ENCODE measurements around the gene B4GALNT2.

The B4GALNT2 gene

DNA sequence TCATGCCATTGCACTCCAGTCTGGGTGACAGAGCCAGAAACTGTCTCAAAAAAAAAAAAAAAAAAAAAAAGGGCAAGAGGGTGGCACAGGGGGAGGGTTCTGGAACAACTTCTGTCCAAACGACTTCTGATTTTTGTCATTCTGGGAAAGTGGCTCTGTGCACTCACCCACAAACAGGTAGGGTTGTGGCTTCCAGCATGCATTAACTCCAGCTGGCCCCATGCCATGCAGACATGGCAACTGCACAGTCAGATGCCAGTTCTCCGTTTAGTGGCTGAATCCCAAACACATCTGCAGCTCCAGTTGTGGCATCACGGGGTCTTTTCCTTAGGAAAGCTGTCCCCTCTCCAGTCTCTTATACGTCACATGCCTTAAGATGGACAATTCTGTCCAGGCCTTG is 30.3 kb downstream of the B4GALNT2 start:
- TF ChIP-seq YY1 (IDR thresholded peaks at IDR 0.05; ENCODE audit: low read depth) = no peak

DNA sequence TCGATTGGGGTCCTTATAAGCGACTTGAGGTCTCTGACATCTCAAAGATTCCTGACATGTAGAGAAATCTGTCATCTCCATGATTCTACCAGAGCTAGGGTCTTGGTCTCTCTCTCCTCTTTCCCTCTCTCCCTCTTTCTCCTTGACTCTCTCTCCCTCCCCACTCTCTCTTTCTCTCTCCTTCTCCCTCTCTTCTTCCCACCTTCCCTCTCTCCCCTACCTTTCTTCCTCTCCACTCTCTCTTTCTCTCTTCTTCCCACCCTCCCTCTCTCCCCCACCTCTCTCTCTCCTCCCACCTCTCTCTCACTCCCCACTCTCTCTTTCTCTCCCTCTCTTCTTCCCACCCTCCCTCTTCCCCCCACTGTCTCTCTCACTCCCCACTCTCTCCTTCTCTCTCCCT is 32.6 kb downstream of the B4GALNT2 start:
- no peak for TF ChIP-seq TAF1 (IDR thresholded peaks at IDR 0.05; ENCODE audit: low read depth)

DNA sequence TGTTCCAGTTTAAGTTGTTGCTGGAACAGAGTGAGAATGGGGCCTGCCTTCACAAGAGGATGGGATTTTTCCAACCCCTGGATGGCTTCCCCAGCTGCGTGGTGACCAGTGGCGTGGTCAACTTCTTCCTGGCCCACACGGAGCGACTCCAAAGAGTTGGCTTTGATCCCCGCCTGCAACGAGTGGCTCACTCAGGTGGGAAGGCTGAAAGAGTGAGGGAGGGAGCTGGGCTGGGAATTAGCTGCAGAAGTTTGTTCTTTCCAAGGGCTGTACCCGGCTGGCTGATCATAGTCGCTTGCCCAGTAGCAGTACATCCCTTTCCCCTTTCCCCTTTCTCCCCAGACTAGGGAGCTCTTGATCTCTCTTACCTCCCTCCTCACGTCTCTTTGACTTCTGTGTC is 36.1 kb downstream of the B4GALNT2 start:
- TF ChIP-seq RAD21 (IDR thresholded peaks at IDR 0.05; ENCODE audit: low read depth) (no peak), ZBTB7A (IDR thresholded peaks at IDR 0.05; ENCODE audit: low read depth) (no peak), TAF1 (IDR thresholded peaks at IDR 0.05; ENCODE audit: low read depth) (no peak), TCF12 (IDR thresholded peaks at IDR 0.05; ENCODE audit: low read depth) (no peak), NFIC (IDR thresholded peaks at IDR 0.05) (no peak), CREB1 (IDR thresholded peaks at IDR 0.05; ENCODE audit: low read depth) (no peak), FOXM1 (IDR thresholded peaks at IDR 0.05; ENCODE audit: borderline replicate concordance, low read depth) (no peak), CEBPB (IDR thresholded peaks at IDR 0.05) (no peak), TEAD4 (IDR thresholded peaks at IDR 0.05) (no peak), EGR1 (IDR thresholded peaks at IDR 0.05) (no peak), YY1 (IDR thresholded peaks at IDR 0.05; ENCODE audit: low read depth) (no peak), EP300 (IDR thresholded peaks at IDR 0.05; ENCODE audit: borderline replicate concordance) (no peak)
- TF ChIP-seq, protein P1, sequence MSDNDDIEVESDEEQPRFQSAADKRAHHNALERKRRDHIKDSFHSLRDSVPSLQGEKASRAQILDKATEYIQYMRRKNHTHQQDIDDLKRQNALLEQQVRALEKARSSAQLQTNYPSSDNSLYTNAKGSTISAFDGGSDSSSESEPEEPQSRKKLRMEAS (IDR thresholded peaks at IDR 0.05) = no peak
- TF ChIP-seq, protein P2, sequence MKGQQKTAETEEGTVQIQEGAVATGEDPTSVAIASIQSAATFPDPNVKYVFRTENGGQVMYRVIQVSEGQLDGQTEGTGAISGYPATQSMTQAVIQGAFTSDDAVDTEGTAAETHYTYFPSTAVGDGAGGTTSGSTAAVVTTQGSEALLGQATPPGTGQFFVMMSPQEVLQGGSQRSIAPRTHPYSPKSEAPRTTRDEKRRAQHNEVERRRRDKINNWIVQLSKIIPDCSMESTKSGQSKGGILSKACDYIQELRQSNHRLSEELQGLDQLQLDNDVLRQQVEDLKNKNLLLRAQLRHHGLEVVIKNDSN (IDR thresholded peaks at IDR 0.05) = no peak
- TF ChIP-seq, protein P3, sequence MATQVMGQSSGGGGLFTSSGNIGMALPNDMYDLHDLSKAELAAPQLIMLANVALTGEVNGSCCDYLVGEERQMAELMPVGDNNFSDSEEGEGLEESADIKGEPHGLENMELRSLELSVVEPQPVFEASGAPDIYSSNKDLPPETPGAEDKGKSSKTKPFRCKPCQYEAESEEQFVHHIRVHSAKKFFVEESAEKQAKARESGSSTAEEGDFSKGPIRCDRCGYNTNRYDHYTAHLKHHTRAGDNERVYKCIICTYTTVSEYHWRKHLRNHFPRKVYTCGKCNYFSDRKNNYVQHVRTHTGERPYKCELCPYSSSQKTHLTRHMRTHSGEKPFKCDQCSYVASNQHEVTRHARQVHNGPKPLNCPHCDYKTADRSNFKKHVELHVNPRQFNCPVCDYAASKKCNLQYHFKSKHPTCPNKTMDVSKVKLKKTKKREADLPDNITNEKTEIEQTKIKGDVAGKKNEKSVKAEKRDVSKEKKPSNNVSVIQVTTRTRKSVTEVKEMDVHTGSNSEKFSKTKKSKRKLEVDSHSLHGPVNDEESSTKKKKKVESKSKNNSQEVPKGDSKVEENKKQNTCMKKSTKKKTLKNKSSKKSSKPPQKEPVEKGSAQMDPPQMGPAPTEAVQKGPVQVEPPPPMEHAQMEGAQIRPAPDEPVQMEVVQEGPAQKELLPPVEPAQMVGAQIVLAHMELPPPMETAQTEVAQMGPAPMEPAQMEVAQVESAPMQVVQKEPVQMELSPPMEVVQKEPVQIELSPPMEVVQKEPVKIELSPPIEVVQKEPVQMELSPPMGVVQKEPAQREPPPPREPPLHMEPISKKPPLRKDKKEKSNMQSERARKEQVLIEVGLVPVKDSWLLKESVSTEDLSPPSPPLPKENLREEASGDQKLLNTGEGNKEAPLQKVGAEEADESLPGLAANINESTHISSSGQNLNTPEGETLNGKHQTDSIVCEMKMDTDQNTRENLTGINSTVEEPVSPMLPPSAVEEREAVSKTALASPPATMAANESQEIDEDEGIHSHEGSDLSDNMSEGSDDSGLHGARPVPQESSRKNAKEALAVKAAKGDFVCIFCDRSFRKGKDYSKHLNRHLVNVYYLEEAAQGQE (IDR thresholded peaks at IDR 0.05; ENCODE audit: low read depth) = no peak

DNA sequence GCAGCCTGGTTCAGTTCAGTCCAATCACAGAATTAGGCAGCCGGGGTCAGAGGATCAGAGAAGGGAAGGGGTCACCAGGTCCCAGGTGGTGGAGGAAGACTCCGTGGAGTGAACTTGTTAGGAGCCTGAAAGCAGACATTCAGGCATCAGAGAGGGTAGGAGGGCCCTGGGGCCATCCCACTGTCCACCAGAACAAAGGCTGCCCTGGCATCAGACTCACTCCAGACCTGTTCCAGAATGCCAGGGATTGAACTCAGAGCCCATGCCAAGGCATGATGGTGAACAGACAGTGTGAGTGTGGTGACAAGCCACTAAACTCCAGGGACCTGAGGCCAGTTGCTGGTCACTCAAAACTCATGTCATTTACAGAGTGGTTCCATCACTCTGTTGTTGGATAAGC is 37.6 kb downstream of the B4GALNT2 start:
- TF ChIP-seq RAD21 (IDR thresholded peaks at IDR 0.05; ENCODE audit: low read depth) = no peak
- TF ChIP-seq EP300 (IDR thresholded peaks at IDR 0.05; ENCODE audit: borderline replicate concordance) = no peak
- TF ChIP-seq CEBPB (IDR thresholded peaks at IDR 0.05) = no peak
- TF ChIP-seq, protein P3 (IDR thresholded peaks at IDR 0.05; ENCODE audit: low read depth) = no peak
- TF ChIP-seq TAF1 (IDR thresholded peaks at IDR 0.05; ENCODE audit: low read depth) = no peak
- TF ChIP-seq FOXM1 (IDR thresholded peaks at IDR 0.05; ENCODE audit: borderline replicate concordance, low read depth) = no peak
- no peak for TF ChIP-seq YY1 (IDR thresholded peaks at IDR 0.05; ENCODE audit: low read depth)
- no peak for TF ChIP-seq TCF12 (IDR thresholded peaks at IDR 0.05; ENCODE audit: low read depth)
- no peak for TF ChIP-seq NFIC (IDR thresholded peaks at IDR 0.05)
- no peak for TF ChIP-seq TEAD4 (IDR thresholded peaks at IDR 0.05)
- TF ChIP-seq, protein P2 (IDR thresholded peaks at IDR 0.05) = no peak
- no peak for TF ChIP-seq CREB1 (IDR thresholded peaks at IDR 0.05; ENCODE audit: low read depth)
- TF ChIP-seq ZBTB7A (IDR thresholded peaks at IDR 0.05; ENCODE audit: low read depth) = no peak

DNA sequence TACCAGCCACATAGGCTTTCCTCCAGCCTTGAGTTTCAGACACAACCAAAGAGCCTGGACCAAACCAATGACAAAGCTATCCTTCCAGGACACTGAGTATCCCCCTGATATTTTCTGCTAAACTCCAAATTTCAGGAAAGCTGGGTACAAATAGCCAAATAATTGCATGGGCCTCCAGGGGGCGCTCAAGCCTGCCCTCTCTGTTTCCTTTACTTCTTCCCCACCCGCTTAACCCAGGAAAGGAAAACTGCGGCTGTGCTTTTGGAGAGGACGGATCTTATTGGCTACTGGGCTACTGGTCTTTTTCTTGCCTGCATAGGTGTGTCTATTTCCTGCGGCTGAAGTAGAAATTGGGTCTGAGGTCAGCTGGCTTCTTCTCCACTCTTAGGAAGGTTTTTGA is 47.7 kb downstream of the B4GALNT2 start:
- TF ChIP-seq RAD21 (IDR thresholded peaks at IDR 0.05; ENCODE audit: low read depth) (peak; percentile 88), TCF12 (IDR thresholded peaks at IDR 0.05; ENCODE audit: low read depth) (no peak), EP300 (IDR thresholded peaks at IDR 0.05; ENCODE audit: borderline replicate concordance) (no peak), EGR1 (IDR thresholded peaks at IDR 0.05) (no peak)

DNA sequence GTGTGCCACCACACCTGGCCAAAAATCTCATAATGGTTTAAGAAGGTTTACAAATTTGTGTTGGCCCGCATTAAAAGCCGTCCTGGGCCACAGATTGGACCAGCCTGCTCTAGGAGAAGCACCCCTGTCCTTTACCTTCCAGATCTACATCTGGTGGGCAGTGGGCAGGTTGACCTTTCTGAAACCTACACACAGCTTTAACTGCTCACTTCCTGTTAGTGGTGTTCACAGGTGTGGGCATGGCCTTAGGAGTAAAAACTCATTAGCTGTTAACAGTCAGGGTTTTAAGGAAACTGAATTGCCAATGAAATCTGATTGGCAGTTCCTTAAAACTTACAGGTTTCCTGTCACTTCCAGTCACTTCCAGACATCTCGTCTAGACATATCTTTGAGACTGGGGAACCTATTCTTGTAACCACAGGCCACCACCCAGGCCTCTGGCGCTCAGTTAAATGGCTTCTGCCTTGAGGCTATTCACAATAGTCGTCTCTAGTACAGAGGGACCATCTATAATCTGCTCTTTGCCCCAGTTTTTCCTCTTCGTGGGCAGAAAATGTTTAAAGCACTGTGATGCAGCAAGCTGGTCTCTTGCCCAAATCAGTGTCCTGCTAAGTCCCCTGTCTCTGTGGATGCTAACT is 48.5 kb downstream of the B4GALNT2 start:
- TF ChIP-seq TEAD4 (IDR thresholded peaks at IDR 0.05) (no peak), TCF12 (IDR thresholded peaks at IDR 0.05; ENCODE audit: low read depth) (no peak), NFIC (IDR thresholded peaks at IDR 0.05) (no peak), EGR1 (IDR thresholded peaks at IDR 0.05) (no peak), TAF1 (IDR thresholded peaks at IDR 0.05; ENCODE audit: low read depth) (no peak), CREB1 (IDR thresholded peaks at IDR 0.05; ENCODE audit: low read depth) (no peak)
- TF ChIP-seq, protein P3 (IDR thresholded peaks at IDR 0.05; ENCODE audit: low read depth) = no peak
- TF ChIP-seq, protein P2 (IDR thresholded peaks at IDR 0.05) = no peak

Measured in Ishikawa (cell line).